Measurements from ENCODE around the gene SLC1A7.

Gene SLC1A7

GRCh38 chr1:53061123-53061858 lies 81.1 kb downstream of the SLC1A7 start:
- peak overlapping the region; percentile 44 for H3K4me3 ChIP-seq (ENCODE audit: control insufficient read depth, low read depth, low read length)
- TF ChIP-seq CTCF (conservative IDR thresholded peaks at IDR 0.05; ENCODE audit: control insufficient read depth, insufficient read depth, low read depth, low read length) = no peak

GRCh38 chr1:53060579-53060978 lies 81.9 kb downstream of the SLC1A7 start:
- peak; percentile 76 for DNase-seq (ENCODE audit: low read depth)
- TF ChIP-seq CTCF (conservative IDR thresholded peaks at IDR 0.05; ENCODE audit: control insufficient read depth, insufficient read depth, low read depth, low read length) = no peak
- no peak overlapping the region for H3K4me3 ChIP-seq (ENCODE audit: control insufficient read depth, low read depth, low read length)

More at GRCh38 chr1:53061123-53061858, 81.1 kb downstream of the SLC1A7 start:
- DNase-seq (ENCODE audit: low read depth) = no peak

- peak; percentile 25 for DNase-seq (ENCODE audit: low read depth)
- H3K4me3 ChIP-seq (ENCODE audit: control insufficient read depth, low read depth, low read length) = no peak overlapping the region
- TF ChIP-seq CTCF (conservative IDR thresholded peaks at IDR 0.05; ENCODE audit: control insufficient read depth, insufficient read depth, low read depth, low read length) = no peak
Observed at GRCh38 chr1:53057127-53057526, 85.3 kb downstream of the SLC1A7 start.

GRCh38 chr1:53051676-53052075 lies 90.8 kb downstream of the SLC1A7 start:
- no peak overlapping the region for H3K4me3 ChIP-seq (ENCODE audit: control insufficient read depth, low read depth, low read length)
- no peak for TF ChIP-seq CTCF (conservative IDR thresholded peaks at IDR 0.05; ENCODE audit: control insufficient read depth, insufficient read depth, low read depth, low read length)
- no peak for DNase-seq (ENCODE audit: low read depth)

GRCh38 chr1:53050310-53050709 lies 92.1 kb downstream of the SLC1A7 start:
- no peak for DNase-seq (ENCODE audit: low read depth)
- TF ChIP-seq CTCF (conservative IDR thresholded peaks at IDR 0.05; ENCODE audit: control insufficient read depth, insufficient read depth, low read depth, low read length) = no peak
- H3K4me3 ChIP-seq (ENCODE audit: control insufficient read depth, low read depth, low read length) = no peak overlapping the region

GRCh38 chr1:53049574-53049967 lies 92.9 kb downstream of the SLC1A7 start:
- no peak overlapping the region for H3K4me3 ChIP-seq (ENCODE audit: control insufficient read depth, low read depth, low read length)
- no peak for DNase-seq (ENCODE audit: low read depth)
- no peak for TF ChIP-seq CTCF (conservative IDR thresholded peaks at IDR 0.05; ENCODE audit: control insufficient read depth, insufficient read depth, low read depth, low read length)
